IMR-90 (cell line): ENCODE data around the gene C6. TPM values are rescaled to one million over a fixed set of nuclear protein-coding genes. Genes with fewer than 3 reads are reported as not detected.

Source experiments
- ATAC-seq: fragments of 200-7000 bp; cut with Tn5 transposase; 2 replicates; pipeline ENCODE4 v1.9.1; 2020; ENCODE audit warnings: low read depth, mild to moderate bottlenecking, moderate library complexity
- BruUV-seq: library from RNA; stranded (reverse); fragments of 400-500 nt; replicated peaks from 2 replicates; lab custom pipeline; 2021; lab: Mats Ljungman, UMichigan
- CTCF ChIA-PET: fragments of 300-600 bp; formaldehyde crosslinking; extraction: SDS; loops from one replicate; lab custom pipeline; 2021; ENCODE audit warnings: antibody characterized with exemption; lab: Yijun Ruan, JAX
- POLR2A ChIA-PET: fragments of 300-600 bp; sonication (Branson Sonifier 250); formaldehyde crosslinking; loops from one replicate; lab custom pipeline; 2022; ENCODE audit warnings: antibody characterized with exemption; ENCODE audit not compliant: unreplicated experiment; lab: Charles Lee
- DNase-seq: peaks from one replicate; pipeline ENCODE4 v3.0.0; 2013
- H2AFZ ChIP-seq: replicated peaks from 2 replicates; pipeline ENCODE3; 2013; ENCODE audit warnings: low read length, mild to moderate bottlenecking; ENCODE audit not compliant: poor library complexity
- H2AK5ac ChIP-seq: 2 replicates; pipeline ENCODE4 v1.6.1; 2013; ENCODE audit warnings: low read depth, low read length, inconsistent platforms
- H2AK9ac ChIP-seq: replicated peaks from 2 replicates; pipeline ENCODE3; 2013; ENCODE audit warnings: mild to moderate bottlenecking, low read depth, low read length, moderate library complexity; ENCODE audit not compliant: poor library complexity
- H2BK120ac ChIP-seq: 2 replicates; pipeline ENCODE4 v1.6.1; 2013; ENCODE audit warnings: low read depth, low read length, inconsistent platforms
- H2BK15ac ChIP-seq: 3 replicates; pipeline ENCODE4 v1.6.1; 2013; ENCODE audit warnings: low read depth, low read length, inconsistent platforms
- H2BK20ac ChIP-seq: 2 replicates; pipeline ENCODE4 v1.6.1; 2013; ENCODE audit warnings: low read depth, mild to moderate bottlenecking, inconsistent platforms, low read length, moderate library complexity
- H2BK5ac ChIP-seq: 2 replicates; pipeline ENCODE4 v1.6.1; 2013; ENCODE audit warnings: mild to moderate bottlenecking, low read depth, low read length, inconsistent platforms; ENCODE audit not compliant: poor library complexity, severe bottlenecking
- H3K14ac ChIP-seq: replicated peaks from 2 replicates; pipeline ENCODE4 v1.6.1; 2013; ENCODE audit warnings: low read depth, low read length, inconsistent platforms
- H3K18ac ChIP-seq: 2 replicates; pipeline ENCODE4 v1.6.1; 2013; ENCODE audit warnings: low read depth, low read length, control low read depth
- H3K23ac ChIP-seq: 2 replicates; pipeline ENCODE4 v1.6.1; 2013; ENCODE audit warnings: low read depth, low read length, inconsistent platforms
- H3K27ac ChIP-seq: 2 replicates; pipeline ENCODE4 v1.5.1; 2013; ENCODE audit warnings: mild to moderate bottlenecking, control low read depth, low read length; ENCODE audit not compliant: insufficient read depth
- H3K27me3 ChIP-seq: 2 replicates; pipeline ENCODE4 v1.6.1; 2013; ENCODE audit warnings: low read length; ENCODE audit not compliant: control insufficient read depth, insufficient read depth
- H3K36me3 ChIP-seq: 2 replicates; pipeline ENCODE4 v1.6.1; 2013; ENCODE audit warnings: low read length, mixed read lengths; ENCODE audit not compliant: control insufficient read depth, insufficient read depth
- H3K4ac ChIP-seq: 2 replicates; pipeline ENCODE4 v1.6.1; 2013; ENCODE audit warnings: low read depth, low read length, inconsistent platforms
- H3K4me1 ChIP-seq: 2 replicates; pipeline ENCODE4 v1.6.1; 2013; ENCODE audit warnings: low read length, mixed read lengths; ENCODE audit not compliant: control insufficient read depth, insufficient read depth
- H3K4me2 ChIP-seq: 2 replicates; pipeline ENCODE4 v1.6.1; 2013; ENCODE audit warnings: low read depth, mild to moderate bottlenecking, control low read depth, low read length, moderate library complexity
- H3K4me3 ChIP-seq: 2 replicates; pipeline ENCODE4 v1.5.1; 2013; ENCODE audit warnings: low read depth, mild to moderate bottlenecking, control low read depth, low read length, moderate library complexity; ENCODE audit not compliant: insufficient read depth
- H3K56ac ChIP-seq: 2 replicates; pipeline ENCODE4 v1.6.1; 2013; ENCODE audit warnings: low read length, inconsistent platforms; ENCODE audit not compliant: insufficient read depth; ENCODE audit errors: extremely low read depth
- H3K79me1 ChIP-seq, 2 experiments: 2 replicates each; pipeline ENCODE4 v1.6.1; 2013; ENCODE audit warnings: low read length in 2 of 2, inconsistent platforms in 1 of 2, low read depth in 1 of 2
- H3K9ac ChIP-seq: 2 replicates; pipeline ENCODE4 v1.6.1; 2013; ENCODE audit warnings: low read depth, low read length, control low read depth
- H3K9me1 ChIP-seq: 2 replicates; pipeline ENCODE4 v1.6.1; 2013; ENCODE audit warnings: low read length, inconsistent platforms; ENCODE audit not compliant: insufficient read depth
- H3K9me3 ChIP-seq: 2 replicates; pipeline ENCODE4 v1.6.1; 2013; ENCODE audit warnings: low read length; ENCODE audit not compliant: control insufficient read depth, insufficient read depth
- H4K20me1 ChIP-seq: 2 replicates; pipeline ENCODE4 v1.6.1; 2013; ENCODE audit warnings: low read length, inconsistent platforms; ENCODE audit not compliant: insufficient read depth
- H4K5ac ChIP-seq: 2 replicates; pipeline ENCODE4 v1.6.1; 2013; ENCODE audit warnings: mild to moderate bottlenecking, low read depth, low read length, control low read depth
- H4K8ac ChIP-seq, 2 experiments: 2 replicates each; pipeline ENCODE4 v1.6.1; 2013; ENCODE audit warnings: low read depth in 2 of 2, low read length in 2 of 2, control low read depth in 1 of 2, inconsistent platforms in 1 of 2
- H4K91ac ChIP-seq: 2 replicates; pipeline ENCODE4 v1.6.1; 2013; ENCODE audit warnings: low read depth, low read length, inconsistent platforms; ENCODE audit not compliant: insufficient read depth
- BHLHE40 ChIP-seq: fragments of 150-350 bp; IDR thresholded peaks from 2 replicates; pipeline ENCODE4 v1.6.1; 2016; ENCODE audit warnings: mild to moderate bottlenecking, low read depth, low read length
- CHD1 ChIP-seq: IDR thresholded peaks from 2 replicates; pipeline ENCODE4 v1.6.1; 2012; ENCODE audit warnings: low read depth, low read length, improper control_type of control experiment
- CTCF ChIP-seq: conservative IDR thresholded peaks from 2 replicates; pipeline ENCODE4 v1.5.1; 2012; ENCODE audit warnings: mild to moderate bottlenecking, low read depth, low read length, improper control_type of control experiment
- FOS ChIP-seq: fragments of 150-350 bp; IDR thresholded peaks from 2 replicates; pipeline ENCODE4 v1.6.1; 2016; ENCODE audit warnings: low read depth, low read length
- MAFK ChIP-seq: IDR thresholded peaks from 2 replicates; pipeline ENCODE4 v1.6.1; 2012; ENCODE audit warnings: low read depth, low read length, improper control_type of control experiment
- MAZ ChIP-seq: IDR thresholded peaks from 2 replicates; pipeline ENCODE4 v1.6.1; 2012; ENCODE audit warnings: low read depth, mild to moderate bottlenecking, low read length, improper control_type of control experiment, moderate library complexity, borderline replicate concordance
- MXI1 ChIP-seq: IDR thresholded peaks from 2 replicates; pipeline ENCODE4 v1.6.1; 2012; ENCODE audit warnings: low read depth, mild to moderate bottlenecking, low read length, moderate library complexity, borderline replicate concordance
- NFE2L2 ChIP-seq: fragments of 150-350 bp; IDR thresholded peaks from 2 replicates; pipeline ENCODE4 v1.6.1; 2016; ENCODE audit warnings: low read depth, mild to moderate bottlenecking, low read length
- POLR2A ChIP-seq: IDR thresholded peaks from 2 replicates; pipeline ENCODE4 v1.6.1; 2012; ENCODE audit warnings: mild to moderate bottlenecking, low read depth, low read length
- RAD21 ChIP-seq: IDR thresholded peaks from 2 replicates; pipeline ENCODE4 v1.6.1; 2012; ENCODE audit warnings: low read length, improper control_type of control experiment
- RCOR1 ChIP-seq: IDR thresholded peaks from 2 replicates; pipeline ENCODE4 v1.6.1; 2012; ENCODE audit warnings: mild to moderate bottlenecking, low read length, improper control_type of control experiment; ENCODE audit not compliant: insufficient replicate concordance
- RFX5 ChIP-seq: IDR thresholded peaks from 2 replicates; pipeline ENCODE4 v1.8.0; 2012; ENCODE audit warnings: low read depth, mild to moderate bottlenecking, low read length, moderate library complexity
- SMC3 ChIP-seq: fragments of 150-350 bp; IDR thresholded peaks from 2 replicates; pipeline ENCODE4 v1.6.1; 2016; ENCODE audit warnings: low read depth, mild to moderate bottlenecking, antibody characterized with exemption, low read length, moderate library complexity
- WGBS, 2 experiments: methylation state at CpG; one replicate each; pipeline versions ENCODE4 v1.1.5 to v1.1.7; 2013; ENCODE audit warnings: missing lambda C conversion rate in 2 of 2; ENCODE audit not compliant: insufficient read length in 1 of 2; ENCODE audit errors: extremely low coverage in 2 of 2; 5-methylcytosine and 5-hydroxymethylcytosine counted together
- dilution Hi-C: fragments of 300-500 bp; cut with HindIII; formaldehyde crosslinking; loops from one replicate; pipeline ENCODE4 v1.14.3; 2018; ENCODE audit warnings: low sequenced_read_pairs; ENCODE audit not compliant: unreplicated experiment
- in situ Hi-C: fragments of 300-500 bp; cut with MboI; formaldehyde crosslinking; loops from 3 replicates; pipeline ENCODE4 v1.14.3; 2019; ENCODE audit warnings: low sequenced_read_pairs, inconsistent platforms, mixed read lengths
- intact Hi-C: fragments of 100-400 bp; cut with micrococcal nuclease; formaldehyde crosslinking; loops from 2 replicates; pipeline ENCODE4 v1.10.0; 2022
- polyA plus RNA-seq, 3 experiments: library from polyadenylated mRNA; depleted of rRNA; stranded (reverse); fragments of >200 nt; gene quantifications; 2 replicates each; pipeline ENCODE4 v1.2.3, GENCODE V29; 2012; ENCODE audit warnings: low replicate concordance in 1 of 3
- total RNA-seq: library from RNA; depleted of rRNA; stranded (reverse); fragments of >200 nt; gene quantifications from 2 replicates; pipeline ENCODE4 v1.2.3, GENCODE V29; 2012
- TF ChIP-seq, protein P1 (sequence below): fragments of 150-350 bp; IDR thresholded peaks from 2 replicates; pipeline ENCODE4 v1.6.1; 2016; ENCODE audit warnings: low read depth, mild to moderate bottlenecking, low read length, moderate library complexity, borderline replicate concordance
- TF ChIP-seq, protein P2 (sequence below): fragments of 150-350 bp; IDR thresholded peaks from 2 replicates; pipeline ENCODE4 v1.6.1; 2017; ENCODE audit warnings: mild to moderate bottlenecking, antibody characterized with exemption, low read length, low read depth

Gene C6
- total and polyA plus RNA-seq, 2 of the 4 experiments (the other 2 are of a cell fraction), result 0.05 to 0.18 TPM

DNA sequence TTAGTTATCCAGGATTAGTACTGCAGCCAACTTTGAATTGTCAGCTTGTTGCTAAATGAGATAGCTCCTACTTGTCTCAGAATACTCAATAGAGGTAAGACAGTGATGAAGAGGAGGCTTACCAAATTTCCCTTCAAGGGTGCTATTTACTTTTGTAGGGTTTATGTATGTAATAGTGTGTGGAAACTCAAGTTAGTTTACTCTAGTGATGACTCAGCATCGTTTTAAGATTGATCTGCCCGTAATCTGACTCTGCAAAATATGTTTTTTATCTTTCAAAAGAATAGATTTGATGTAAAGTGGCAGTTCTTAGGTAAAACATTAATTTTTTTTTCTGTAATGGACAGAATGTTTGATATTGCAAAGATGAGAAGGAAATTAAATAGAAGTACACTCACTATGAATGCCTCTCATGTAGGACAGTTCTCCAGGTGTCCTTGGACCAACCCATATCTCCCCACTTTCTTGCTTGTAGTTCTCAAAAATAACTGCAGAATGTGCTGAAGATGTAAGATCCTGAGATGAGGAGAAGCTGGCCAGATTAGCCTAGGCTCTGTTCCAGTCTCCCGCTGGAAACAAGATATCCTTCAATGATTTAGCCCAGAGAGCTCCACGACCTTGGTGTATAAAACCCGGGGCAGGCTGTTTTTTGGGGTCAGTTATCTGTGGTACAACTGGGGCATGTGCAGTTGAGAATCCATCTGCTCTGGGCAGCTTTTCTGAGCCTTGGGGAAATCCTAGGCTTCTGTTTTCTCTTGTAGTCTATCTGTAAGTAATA lies 117.8 kb downstream of the C6 start:
- WGBS, 2 experiments, result 100% methylated on average over 2 of the region's 5 CpGs; no CpG with 5 or more reads in 1 of the 2 experiments
- Histone ChIP-seq H2BK20ac (no peak overlapping the region), H2AK5ac (no peak overlapping the region), H3K4ac (no peak overlapping the region), H3K36me3 (no peaks in the 10 kb centered on the region), H2BK5ac (no peak overlapping the region), H3K9ac (no peak overlapping the region), H3K4me3 (no peak overlapping the region), H3K79me1 (no peaks in the 10 kb centered on the region), H2BK120ac (no peak overlapping the region), H2BK15ac (no peak overlapping the region), H2AK9ac (no peak overlapping the region), H3K27me3 (no peaks in the 10 kb centered on the region), H3K27ac (no peak overlapping the region), H3K56ac (no peak overlapping the region), H3K18ac (peak overlapping the region; percentile 33; the same call in 1 of the 2 replicates), H4K8ac (peak overlapping the region in 1 of 2 experiments; percentile 61; a peak in 1 of 4 replicates), H3K23ac (no peak overlapping the region), H3K9me1 (peaks cover 3% of the 10 kb centered on the region; the same call in 1 of the 2 replicates), H3K4me2 (no peak overlapping the region), H4K91ac (no peak overlapping the region), H3K14ac (no peak overlapping the region), H2AFZ (no peak overlapping the region), H4K5ac (no peak overlapping the region), H3K4me1 (peaks cover 3% of the 10 kb centered on the region), H3K9me3 (no peaks in the 10 kb centered on the region), H4K20me1 (no peaks in the 10 kb centered on the region)
- no TSS peak for BruUV-seq
- in situ Hi-C loops, result no loop called here
- dilution Hi-C loops, result no loop called here
- DNase-seq (no peak), ATAC-seq (no peak)
- ChIA-PET POLR2A (no interaction called here), CTCF (interaction anchor here (0.6 kb wide), 1 partner anchor 16 kb away, joined by 3 read pairs; no protein-coding TSS in a partner anchor)
- intact Hi-C loops, result no loop called here
- no peak for TF ChIP-seq RFX5
- no peak for TF ChIP-seq MXI1
- TF ChIP-seq RCOR1, result no peak
- TF ChIP-seq POLR2A, result no peak
- no peak for TF ChIP-seq CTCF
- TF ChIP-seq CHD1, result no peak
- no peak for TF ChIP-seq RAD21
- TF ChIP-seq SMC3, result no peak
- TF ChIP-seq BHLHE40, result no peak
- TF ChIP-seq, protein P1, sequence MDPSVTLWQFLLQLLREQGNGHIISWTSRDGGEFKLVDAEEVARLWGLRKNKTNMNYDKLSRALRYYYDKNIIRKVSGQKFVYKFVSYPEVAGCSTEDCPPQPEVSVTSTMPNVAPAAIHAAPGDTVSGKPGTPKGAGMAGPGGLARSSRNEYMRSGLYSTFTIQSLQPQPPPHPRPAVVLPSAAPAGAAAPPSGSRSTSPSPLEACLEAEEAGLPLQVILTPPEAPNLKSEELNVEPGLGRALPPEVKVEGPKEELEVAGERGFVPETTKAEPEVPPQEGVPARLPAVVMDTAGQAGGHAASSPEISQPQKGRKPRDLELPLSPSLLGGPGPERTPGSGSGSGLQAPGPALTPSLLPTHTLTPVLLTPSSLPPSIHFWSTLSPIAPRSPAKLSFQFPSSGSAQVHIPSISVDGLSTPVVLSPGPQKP, result no peak
- TF ChIP-seq, protein P2, sequence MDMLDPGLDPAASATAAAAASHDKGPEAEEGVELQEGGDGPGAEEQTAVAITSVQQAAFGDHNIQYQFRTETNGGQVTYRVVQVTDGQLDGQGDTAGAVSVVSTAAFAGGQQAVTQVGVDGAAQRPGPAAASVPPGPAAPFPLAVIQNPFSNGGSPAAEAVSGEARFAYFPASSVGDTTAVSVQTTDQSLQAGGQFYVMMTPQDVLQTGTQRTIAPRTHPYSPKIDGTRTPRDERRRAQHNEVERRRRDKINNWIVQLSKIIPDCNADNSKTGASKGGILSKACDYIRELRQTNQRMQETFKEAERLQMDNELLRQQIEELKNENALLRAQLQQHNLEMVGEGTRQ, result no peak
- TF ChIP-seq NFE2L2, result peak; percentile 36; the same call in 1 of the 2 replicates
- TF ChIP-seq MAZ, result no peak
- TF ChIP-seq FOS, result peak; percentile 35; the same call in 1 of the 2 replicates
- peak; percentile 81 for TF ChIP-seq MAFK
